Gastroesophageal sphincter (tissue), 3 donors: Measurements from ENCODE around the gene DCXR.

Source experiments
- POLR2A ChIP-seq, 2 donors: fragments of 450-650 bp; IDR thresholded peaks; one replicate each; pipeline ENCODE4 v1.6.1; 2017; ENCODE audit warnings: antibody characterized with exemption in 2 of 2, mild to moderate bottlenecking in 2 of 2, moderate library complexity in 1 of 2
- POLR2AphosphoS5 ChIP-seq: sonication (generic); formaldehyde crosslinking; IDR thresholded peaks from one replicate; pipeline ENCODE4 v1.6.1; 2017; ENCODE audit warnings: antibody characterized with exemption
- TF ChIP-seq, protein P1 (sequence below), 4 experiments: fragments of 200-600 bp in 2 of 4; fragments of 450-650 bp in 2 of 4; sonication (generic) in 1 of 4; IDR thresholded peaks; one replicate each; pipeline ENCODE4 v1.5.1; 2017 to 2019; ENCODE audit warnings: antibody characterized with exemption in 4 of 4, mild to moderate bottlenecking in 2 of 4, moderate library complexity in 2 of 4

DNA sequence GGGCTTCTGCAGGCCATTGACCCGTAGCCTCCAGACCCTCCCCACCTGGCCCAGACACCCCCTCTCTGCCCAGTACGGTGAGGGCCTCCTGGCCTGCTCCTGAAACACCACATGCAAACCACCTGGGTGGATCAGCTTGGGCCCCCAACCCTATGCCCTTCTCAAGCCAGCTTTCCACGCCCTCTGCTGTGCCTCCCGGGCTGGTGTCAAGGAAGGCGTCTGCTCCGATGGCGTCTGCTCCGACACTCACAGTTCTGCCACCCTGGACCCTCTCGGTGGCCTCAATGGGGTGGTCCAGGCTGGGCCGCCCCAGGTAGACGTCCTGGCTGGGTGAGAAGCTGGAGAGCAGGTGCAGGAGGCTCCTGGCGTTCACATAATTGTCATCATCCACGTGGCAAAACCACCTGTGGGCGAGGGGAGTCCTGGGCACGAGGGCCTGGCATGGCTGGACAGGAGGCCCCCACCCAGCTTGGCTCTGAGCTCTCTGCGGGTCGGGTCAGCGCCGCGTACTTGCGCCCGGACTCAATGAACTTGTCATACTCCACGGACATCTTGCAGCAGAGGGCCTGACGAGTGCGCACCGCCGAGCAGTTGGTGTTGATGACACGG is 12.8 kb upstream of the DCXR start:
- TF ChIP-seq, protein P1, sequence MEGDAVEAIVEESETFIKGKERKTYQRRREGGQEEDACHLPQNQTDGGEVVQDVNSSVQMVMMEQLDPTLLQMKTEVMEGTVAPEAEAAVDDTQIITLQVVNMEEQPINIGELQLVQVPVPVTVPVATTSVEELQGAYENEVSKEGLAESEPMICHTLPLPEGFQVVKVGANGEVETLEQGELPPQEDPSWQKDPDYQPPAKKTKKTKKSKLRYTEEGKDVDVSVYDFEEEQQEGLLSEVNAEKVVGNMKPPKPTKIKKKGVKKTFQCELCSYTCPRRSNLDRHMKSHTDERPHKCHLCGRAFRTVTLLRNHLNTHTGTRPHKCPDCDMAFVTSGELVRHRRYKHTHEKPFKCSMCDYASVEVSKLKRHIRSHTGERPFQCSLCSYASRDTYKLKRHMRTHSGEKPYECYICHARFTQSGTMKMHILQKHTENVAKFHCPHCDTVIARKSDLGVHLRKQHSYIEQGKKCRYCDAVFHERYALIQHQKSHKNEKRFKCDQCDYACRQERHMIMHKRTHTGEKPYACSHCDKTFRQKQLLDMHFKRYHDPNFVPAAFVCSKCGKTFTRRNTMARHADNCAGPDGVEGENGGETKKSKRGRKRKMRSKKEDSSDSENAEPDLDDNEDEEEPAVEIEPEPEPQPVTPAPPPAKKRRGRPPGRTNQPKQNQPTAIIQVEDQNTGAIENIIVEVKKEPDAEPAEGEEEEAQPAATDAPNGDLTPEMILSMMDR (IDR thresholded peaks at IDR 0.05) = no peak
- TF ChIP-seq POLR2AphosphoS5 = no peak
- TF ChIP-seq POLR2A (IDR thresholded peaks at IDR 0.05) = no peak
